HG02970 (cell line): ENCODE measurements around the gene RPIA.
"Not testable (repeated sequence)": the region's sequence is repeated elsewhere in the genome, so short reads cannot be mapped to it uniquely, and the experiment has no call there.

ENCODE experiments used
- ATAC-seq: cut with Tn5 transposase; IDR thresholded peaks from one replicate; pipeline ENCODE4 v1.9.1; 2021; ENCODE audit warnings: mild to moderate bottlenecking, moderate library complexity, moderate number of reproducible peaks; ENCODE audit not compliant: unreplicated experiment, low FRiP score

The RPIA gene

GRCh38 chr2:88691339-88692183, at the start of gene RPIA:
Gene RPIA, plus strand, starts transcription at chr2:88691673. Its CDS starts 26 bp downstream, at chr2:88691699.
- ATAC-seq: peak; percentile 98

DNA sequence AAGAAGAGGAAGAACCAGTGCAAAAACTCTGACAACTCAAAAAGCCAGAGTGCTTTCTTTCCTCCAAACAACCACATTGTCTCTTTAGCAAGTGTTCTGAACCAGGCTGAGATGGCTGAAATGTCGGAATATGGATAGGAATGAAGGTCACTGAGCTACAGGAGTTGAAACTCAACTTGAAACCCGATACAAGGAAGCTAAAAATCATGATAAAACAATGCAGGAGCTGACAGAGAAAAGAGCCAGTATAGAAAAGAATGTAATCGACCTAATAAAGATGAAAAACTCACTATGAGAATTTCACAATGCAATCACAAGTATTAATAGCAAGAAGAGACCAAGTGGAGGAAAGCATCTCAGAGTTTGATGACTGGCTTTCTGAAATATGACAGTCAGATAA, 49.2 kb upstream of the RPIA start:
- ATAC-seq: no peak

GRCh38 chr2:88645291-88645882, 46.1 kb upstream of the RPIA start:
- not testable (repeated sequence) for ATAC-seq

DNA sequence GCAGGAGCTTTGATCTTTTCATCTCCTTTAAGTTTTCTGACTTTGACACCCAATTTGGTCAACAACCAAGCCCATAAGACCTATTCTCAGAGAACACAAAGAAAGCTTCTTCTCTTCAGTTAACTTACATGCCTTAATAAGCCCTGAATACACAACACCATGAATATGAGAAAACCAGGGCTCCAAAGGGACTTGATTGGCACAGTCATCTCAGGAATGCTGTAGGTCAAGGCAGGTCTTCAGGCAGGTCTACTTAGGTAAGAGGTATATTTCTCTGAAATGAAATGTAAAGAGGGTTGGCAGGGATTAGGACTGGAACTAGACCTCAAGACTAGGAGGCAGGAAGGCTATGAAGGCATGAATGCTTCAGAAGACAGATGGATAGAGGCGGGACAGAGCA, 39.8 kb upstream of the RPIA start:
- ATAC-seq: no peak

GRCh38 chr2:88654714-88655113, 36.8 kb upstream of the RPIA start:
- no peak for ATAC-seq

- ATAC-seq: no peak
Observed at GRCh38 chr2:88656690-88657089, 34.8 kb upstream of the RPIA start.

GRCh38 chr2:88657131-88657530, 34.3 kb upstream of the RPIA start:
- ATAC-seq: no peak

- ATAC-seq: no peak
Observed at GRCh38 chr2:88658326-88658725, 33.1 kb upstream of the RPIA start.

DNA sequence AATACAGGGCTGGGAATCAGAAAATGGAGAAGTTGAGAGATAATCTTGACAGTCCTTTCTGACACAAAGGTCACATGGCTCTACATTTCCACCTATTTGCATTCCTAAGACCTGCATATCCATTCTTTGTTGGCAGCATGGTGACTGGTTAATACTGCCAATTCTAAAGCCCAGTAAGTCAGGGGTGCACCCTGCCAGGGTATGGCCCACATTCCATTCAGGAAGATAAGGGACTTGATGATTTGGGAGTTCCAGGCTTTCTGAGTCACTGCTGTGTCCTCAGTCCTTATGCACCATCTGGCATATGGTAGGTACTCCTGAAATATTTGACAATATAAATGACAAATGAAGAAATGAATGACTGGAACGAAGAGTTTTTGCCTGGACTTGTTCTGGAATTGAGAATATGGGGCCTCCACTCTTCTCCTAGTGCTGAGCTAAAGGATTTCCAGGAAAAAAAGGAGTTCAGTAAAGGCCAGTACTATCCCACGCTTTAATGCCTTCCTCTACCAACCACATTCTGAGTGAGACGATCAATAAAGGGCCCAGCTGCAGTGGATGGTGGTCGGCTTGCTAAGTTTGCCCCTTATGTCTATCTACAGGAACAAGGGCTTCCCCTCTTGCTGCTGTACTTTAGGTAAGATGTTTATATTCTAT, 32.5 kb upstream of the RPIA start:
- no peak for ATAC-seq

GRCh38 chr2:88659538-88659915, 31.9 kb upstream of the RPIA start:
- ATAC-seq: no peak

DNA sequence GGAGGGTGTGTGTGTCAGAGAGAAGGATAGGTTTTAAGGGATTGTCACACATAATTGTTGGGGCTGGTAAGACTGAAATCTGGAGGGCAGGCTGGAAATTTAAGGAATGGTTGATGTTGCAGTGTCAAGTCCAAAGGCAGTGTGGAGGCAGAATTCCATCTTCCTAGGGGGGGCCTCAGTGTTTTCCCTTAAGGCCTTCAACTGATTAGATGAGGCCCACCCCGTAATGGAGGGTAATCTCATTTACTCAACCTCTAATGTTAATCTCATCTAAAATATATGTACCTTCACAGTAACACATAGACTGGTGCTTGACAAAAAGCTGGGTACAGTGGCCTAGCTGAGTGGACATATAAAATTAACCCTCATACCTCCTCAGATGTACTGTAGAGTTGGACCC, 30.9 kb upstream of the RPIA start:
- no peak for ATAC-seq

DNA sequence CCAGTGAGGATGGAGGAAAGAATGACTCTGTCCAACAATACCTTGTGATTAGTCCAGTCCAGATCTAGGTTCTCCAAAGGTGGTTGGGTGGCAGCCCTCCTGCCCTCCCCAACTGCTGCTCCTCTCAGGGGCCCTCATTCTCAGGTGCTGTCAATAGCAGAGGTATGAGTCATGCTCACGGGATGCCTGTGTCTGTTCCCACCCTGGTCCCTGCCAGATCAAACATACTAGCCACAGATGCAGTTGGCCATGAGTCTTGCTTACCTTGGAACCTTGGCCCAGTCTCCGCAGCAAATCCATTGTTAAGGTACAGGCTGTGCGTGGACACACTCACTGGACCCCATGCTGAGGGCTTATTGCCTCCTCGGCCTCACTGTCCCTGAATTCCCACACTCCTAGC, 24.9 kb upstream of the RPIA start:
- no peak for ATAC-seq

DNA sequence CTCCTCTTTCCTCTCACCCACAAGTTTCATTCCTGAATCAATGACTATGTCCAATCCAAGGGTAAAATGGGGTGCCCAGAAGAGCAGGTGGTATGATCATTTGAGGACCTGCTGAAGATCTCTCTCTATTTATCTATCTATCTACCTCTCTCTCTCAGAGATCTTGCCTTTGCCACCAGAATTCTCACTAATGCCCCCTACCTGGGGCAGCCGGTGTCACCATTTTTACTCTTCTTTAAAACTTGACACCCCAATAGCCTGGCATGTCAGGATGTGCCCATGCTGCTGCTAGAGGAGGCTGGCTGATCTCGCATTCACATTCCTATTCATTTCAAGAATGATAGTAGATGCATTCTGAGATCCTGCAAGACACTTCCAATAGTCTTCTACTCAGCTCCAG, 24.3 kb upstream of the RPIA start:
- no peak for ATAC-seq

GRCh38 chr2:88668862-88669261, 22.6 kb upstream of the RPIA start:
- no peak for ATAC-seq

- no peak for ATAC-seq
Observed at GRCh38 chr2:88669482-88670214, 21.8 kb upstream of the RPIA start.

DNA sequence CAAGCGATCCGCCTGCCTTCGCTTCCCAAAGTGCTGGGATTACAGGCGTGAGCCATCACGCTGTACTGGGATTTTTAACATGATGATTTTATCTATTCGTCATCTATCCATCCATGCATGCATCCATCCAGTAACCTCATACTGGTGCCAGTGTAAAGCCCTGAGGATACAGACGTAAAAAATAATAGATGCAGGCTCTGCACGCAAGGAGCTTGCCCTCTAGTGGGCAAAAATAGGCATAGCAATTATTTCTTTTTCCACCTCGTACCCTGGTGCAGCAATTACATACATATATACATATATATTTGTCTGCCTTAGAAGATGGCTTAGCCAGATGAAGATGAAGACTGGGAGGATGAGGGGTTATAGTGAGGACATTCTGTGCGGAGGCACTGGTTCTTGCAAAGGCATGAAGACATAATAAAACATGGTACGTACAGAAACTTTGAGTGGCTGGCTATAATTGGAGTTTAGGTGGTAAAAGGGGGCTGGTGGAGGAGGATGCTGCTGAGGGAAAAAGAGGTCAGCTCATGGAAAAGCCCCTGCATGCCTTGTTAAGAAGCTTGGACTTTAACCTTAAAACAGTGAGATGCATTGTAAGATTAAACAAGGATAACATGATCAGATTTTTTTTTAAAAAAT, 19.6 kb upstream of the RPIA start:
- no peak for ATAC-seq

GRCh38 chr2:88673363-88673762, 18.1 kb upstream of the RPIA start:
- ATAC-seq: no peak

DNA sequence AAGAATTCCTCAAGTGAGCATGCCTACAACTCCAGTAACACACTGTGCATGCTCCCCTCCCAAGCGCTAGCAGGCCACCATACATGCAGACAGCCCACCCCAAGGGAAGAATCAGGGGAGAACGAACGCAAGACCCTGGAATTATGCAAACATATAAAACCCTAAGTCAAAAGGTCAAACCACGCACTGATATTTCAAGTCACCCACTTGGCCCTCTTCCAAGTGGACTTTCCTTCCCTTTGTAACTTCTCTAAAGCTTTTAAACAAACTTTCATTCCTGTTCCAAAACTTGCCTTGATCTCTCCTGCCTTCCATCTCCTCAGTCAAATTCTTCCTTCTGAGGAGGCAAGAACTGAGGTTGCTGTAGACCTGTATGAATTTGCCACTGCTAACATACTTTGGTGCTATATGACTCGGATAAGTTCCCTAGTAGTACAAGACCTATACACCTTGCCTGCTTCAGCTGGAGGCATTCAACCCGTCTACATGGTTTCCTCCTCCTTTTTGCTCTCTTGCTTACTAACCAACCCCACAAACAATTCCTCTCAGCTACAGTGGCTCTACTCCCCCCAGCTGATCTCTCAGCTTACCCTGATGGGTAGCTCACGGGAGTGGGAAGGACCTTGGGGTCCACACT, 11.1 kb upstream of the RPIA start:
- ATAC-seq: no peak

GRCh38 chr2:88680916-88681315, 10.6 kb upstream of the RPIA start:
- ATAC-seq: no peak
